ENCODE results near the gene YPEL1. TPM values are rescaled to one million over a fixed set of nuclear protein-coding genes. Genes with fewer than 3 reads are reported as not detected.

YPEL1 gene
- total RNA-seq, 2 donors from 2014 or later = 2.9 to 16.2 TPM

DNA sequence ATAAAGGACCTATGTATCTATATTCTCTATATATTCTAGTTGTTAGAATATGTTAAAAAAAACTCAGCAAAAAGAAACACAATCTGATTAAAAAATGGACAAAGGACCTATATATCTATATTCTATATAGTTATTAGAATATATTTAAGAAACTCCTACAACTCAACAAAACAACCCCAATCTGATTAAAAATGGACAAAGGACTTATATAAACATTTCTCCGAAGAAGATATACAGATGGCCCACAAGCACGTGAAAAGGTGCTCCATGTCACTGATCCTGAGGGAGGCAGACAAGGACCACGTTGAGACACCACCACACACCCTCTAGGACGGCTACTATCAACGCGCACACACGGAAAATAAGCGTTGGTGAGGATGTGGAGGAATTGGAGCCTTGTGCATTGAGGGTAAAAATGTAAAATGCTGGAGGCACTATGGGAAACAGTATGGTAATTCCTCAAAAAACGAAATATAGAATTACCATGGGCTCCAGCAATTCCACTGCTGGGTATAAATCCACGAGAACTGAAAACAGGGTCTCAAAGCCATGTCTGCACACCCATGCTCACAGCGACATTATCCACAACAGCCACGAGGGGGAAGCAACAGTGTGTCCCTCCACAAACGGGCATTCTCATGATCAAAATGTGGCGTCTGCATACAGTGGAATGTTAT is 22.7 kb downstream of the YPEL1 start:
- H3K4me1 ChIP-seq (replicated peaks) = no peaks in the 10 kb centered on the region
- no peak overlapping the region for H3K27ac ChIP-seq
- H3K27me3 ChIP-seq (replicated peaks; ENCODE audit: insufficient read depth) = no peaks in the 10 kb centered on the region
- TF ChIP-seq POLR2A (IDR thresholded peaks at IDR 0.05) (no peak), POLR2AphosphoS5 (IDR thresholded peaks at IDR 0.05) (peak; percentile 77)
- TF ChIP-seq, protein P1, sequence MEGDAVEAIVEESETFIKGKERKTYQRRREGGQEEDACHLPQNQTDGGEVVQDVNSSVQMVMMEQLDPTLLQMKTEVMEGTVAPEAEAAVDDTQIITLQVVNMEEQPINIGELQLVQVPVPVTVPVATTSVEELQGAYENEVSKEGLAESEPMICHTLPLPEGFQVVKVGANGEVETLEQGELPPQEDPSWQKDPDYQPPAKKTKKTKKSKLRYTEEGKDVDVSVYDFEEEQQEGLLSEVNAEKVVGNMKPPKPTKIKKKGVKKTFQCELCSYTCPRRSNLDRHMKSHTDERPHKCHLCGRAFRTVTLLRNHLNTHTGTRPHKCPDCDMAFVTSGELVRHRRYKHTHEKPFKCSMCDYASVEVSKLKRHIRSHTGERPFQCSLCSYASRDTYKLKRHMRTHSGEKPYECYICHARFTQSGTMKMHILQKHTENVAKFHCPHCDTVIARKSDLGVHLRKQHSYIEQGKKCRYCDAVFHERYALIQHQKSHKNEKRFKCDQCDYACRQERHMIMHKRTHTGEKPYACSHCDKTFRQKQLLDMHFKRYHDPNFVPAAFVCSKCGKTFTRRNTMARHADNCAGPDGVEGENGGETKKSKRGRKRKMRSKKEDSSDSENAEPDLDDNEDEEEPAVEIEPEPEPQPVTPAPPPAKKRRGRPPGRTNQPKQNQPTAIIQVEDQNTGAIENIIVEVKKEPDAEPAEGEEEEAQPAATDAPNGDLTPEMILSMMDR (IDR thresholded peaks at IDR 0.05) = peak in 3 of 4 experiments; percentile 77 to 79 (median 79)
- no peaks in the 10 kb centered on the region for H3K36me3 ChIP-seq
- intact Hi-C loops (cut with DNase I) = loop anchor here (1.0 to 2.0 kb wide), 2 partner anchors 225 to 240 kb away; partner anchors contain the start of gene PPM1F
- H3K9me3 ChIP-seq = no peaks in the 10 kb centered on the region
- H3K4me3 ChIP-seq = no peak overlapping the region
- WGBS = 7% methylated on average over 14 of the region's 14 CpGs
- DNase-seq (ENCODE audit: low spot score) = peak; percentile 63

GRCh38 chr22:21711851-21712250 is 23.7 kb downstream of the YPEL1 start:
- H3K27me3 ChIP-seq (replicated peaks; ENCODE audit: insufficient read depth) = no peaks in the 10 kb centered on the region
- peaks cover 2% of the 10 kb centered on the region for H3K4me1 ChIP-seq (replicated peaks)
- DNase-seq (ENCODE audit: low spot score) = no peak
- TF ChIP-seq, protein P1 (IDR thresholded peaks at IDR 0.05) = no peak
- no peaks in the 10 kb centered on the region for H3K9me3 ChIP-seq
- no peak overlapping the region for H3K27ac ChIP-seq
- no peak overlapping the region for H3K4me3 ChIP-seq
- intact Hi-C loops (cut with DNase I) = loop anchor here (2.0 kb wide), 1 partner anchor 241 kb away; the partner anchor contains the start of gene PPM1F
- 92% methylated on average over 4 of the region's 4 CpGs for WGBS
- no peaks in the 10 kb centered on the region for H3K36me3 ChIP-seq

GRCh38 chr22:21710156-21710555 is 25.4 kb downstream of the YPEL1 start:
- no peak overlapping the region for H3K27ac ChIP-seq
- H3K4me3 ChIP-seq = no peak overlapping the region
- H3K36me3 ChIP-seq = no peaks in the 10 kb centered on the region
- H3K4me1 ChIP-seq (replicated peaks) = peaks cover 2% of the 10 kb centered on the region
- no peak for TF ChIP-seq POLR2A (IDR thresholded peaks at IDR 0.05)
- TF ChIP-seq, protein P1 (IDR thresholded peaks at IDR 0.05) = no peak
- TF ChIP-seq POLR2AphosphoS5 (IDR thresholded peaks at IDR 0.05) = no peak
- no peak for DNase-seq (ENCODE audit: low spot score)
- intact Hi-C loops (cut with DNase I) = no loop called here
- no peaks in the 10 kb centered on the region for H3K27me3 ChIP-seq (replicated peaks; ENCODE audit: insufficient read depth)
- no peaks in the 10 kb centered on the region for H3K9me3 ChIP-seq
- WGBS = 86% methylated on average over 7 of the region's 7 CpGs

- Histone ChIP-seq H3K4me3 (no peak overlapping the region), H3K4me1 (replicated peaks) (peaks cover 2% of the 10 kb centered on the region), H3K9me3 (no peaks in the 10 kb centered on the region), H3K27ac (no peak overlapping the region), H3K36me3 (no peaks in the 10 kb centered on the region), H3K27me3 (replicated peaks; ENCODE audit: insufficient read depth) (no peaks in the 10 kb centered on the region)
- DNase-seq (ENCODE audit: low spot score) = no peak
- WGBS = 82% methylated on average over 8 of the region's 8 CpGs
- intact Hi-C loops (cut with DNase I) = no loop called here
- TF ChIP-seq POLR2A (IDR thresholded peaks at IDR 0.05) (no peak), POLR2AphosphoS5 (IDR thresholded peaks at IDR 0.05) (no peak)
- TF ChIP-seq, protein P1 (IDR thresholded peaks at IDR 0.05) = no peak
Measured at GRCh38 chr22:21709688-21710087, 25.9 kb downstream of the YPEL1 start.

- Histone ChIP-seq H3K27me3 (replicated peaks; ENCODE audit: insufficient read depth) (no peaks in the 10 kb centered on the region), H3K9me3 (no peaks in the 10 kb centered on the region), H3K4me3 (no peak overlapping the region), H3K36me3 (no peaks in the 10 kb centered on the region), H3K27ac (no peak overlapping the region), H3K4me1 (replicated peaks) (peaks cover 2% of the 10 kb centered on the region)
- 97% methylated on average over 6 of the region's 6 CpGs for WGBS
- intact Hi-C loops (cut with DNase I) = no loop called here
- no peak for DNase-seq (ENCODE audit: low spot score)
- TF ChIP-seq, protein P1 (IDR thresholded peaks at IDR 0.05) = no peak
- TF ChIP-seq POLR2A (IDR thresholded peaks at IDR 0.05) (no peak), POLR2AphosphoS5 (IDR thresholded peaks at IDR 0.05) (no peak)
Measured at GRCh38 chr22:21708960-21709359, 26.6 kb downstream of the YPEL1 start.
